Thyroid gland (tissue), 4 donors: Measurements from ENCODE around the gene CCDC80. TPM values are rescaled to one million over a fixed set of nuclear protein-coding genes. Genes with fewer than 3 reads are reported as not detected.
"Not testable (repeated sequence)": the region's sequence is repeated elsewhere in the genome, so short reads cannot be mapped to it uniquely, and the experiment has no call there.

ENCODE experiments used
- DNase-seq, 2 donors: peaks; one replicate each; pipeline ENCODE4 v3.0.0-alpha.2; 2019
- H3K27ac ChIP-seq, 3 donors: fragments of 200-600 bp; sonication (generic); 1 replicate in 2 of 3; 2 replicates in 1 of 3; pipeline ENCODE4 v1.5.1; 2016 to 2019; ENCODE audit warnings: mild to moderate bottlenecking in 1 of 3, moderate library complexity in 1 of 3
- H3K27me3 ChIP-seq: fragments of 200-600 bp; sonication (generic); one replicate; pipeline ENCODE4 v1.5.1; 2019
- H3K36me3 ChIP-seq, 2 donors: fragments of 200-600 bp; sonication (generic); one replicate each; pipeline ENCODE4 v1.5.1; 2016 to 2019
- H3K4me1 ChIP-seq, 2 donors: fragments of 200-600 bp; sonication (generic); one replicate each; pipeline ENCODE4 v1.5.1; 2017 to 2019
- H3K4me3 ChIP-seq, 3 donors: fragments of 200-600 bp; sonication (generic); replicated peaks in 1 of 3; 1 replicate in 2 of 3; 2 replicates in 1 of 3; pipeline ENCODE4 v1.5.1; 2016; ENCODE audit warnings: mild to moderate bottlenecking in 1 of 3
- H3K9me3 ChIP-seq: fragments of 200-600 bp; sonication (generic); one replicate; pipeline ENCODE4 v1.5.1; 2017
- CTCF ChIP-seq, 6 experiments: fragments of 200-600 bp in 3 of 6; fragments of 450-650 bp in 3 of 6; sonication (generic) in 3 of 6; IDR thresholded peaks; one replicate each; pipeline ENCODE4 v1.5.1; 2016 to 2019; ENCODE audit warnings: antibody characterized with exemption in 6 of 6, mild to moderate bottlenecking in 2 of 6, inconsistent platforms in 1 of 6, moderate library complexity in 1 of 6
- POLR2A ChIP-seq, 2 donors: fragments of 450-650 bp; IDR thresholded peaks; one replicate each; pipeline ENCODE4 v1.6.1; 2017; ENCODE audit warnings: antibody characterized with exemption in 2 of 2, mild to moderate bottlenecking in 2 of 2, moderate library complexity in 1 of 2
- WGBS, 2 donors: methylation state at CpG; one replicate each; pipeline ENCODE4 v1.1.5; 2017; 5-methylcytosine and 5-hydroxymethylcytosine counted together
- intact Hi-C: fragments of 100-400 bp; cut with DNase I; formaldehyde crosslinking; loops from one replicate; pipeline ENCODE4 v1.15.1; 2023
- total RNA-seq, 4 donors: library from RNA; depleted of rRNA; stranded (reverse); fragments of >200 nt; gene quantifications; one replicate each; pipeline ENCODE4 v1.2.3, GENCODE V29; 2016

The CCDC80 gene
- total RNA-seq, 4 donors from 2014 or later, result 41.5 to 100 (median 63.7) TPM

- TF ChIP-seq CTCF (IDR thresholded peaks at IDR 0.05) (no peak), POLR2A (IDR thresholded peaks at IDR 0.05) (no peak)
- H3K27me3 ChIP-seq, result no peaks in the 10 kb centered on the region
- H3K27ac ChIP-seq, result no peak overlapping the region
- WGBS, 2 donors, result 90 to 95% methylated on average over 1 of the region's 1 CpG
- intact Hi-C loops, result no loop called here
- no peaks in the 10 kb centered on the region for H3K4me1 ChIP-seq
- H3K4me3 ChIP-seq, result no peak overlapping the region
- no peak for DNase-seq
- no peaks in the 10 kb centered on the region for H3K9me3 ChIP-seq
- peaks cover 15 to 24% of the 10 kb centered on the region in 2 donors for H3K36me3 ChIP-seq
Measured at GRCh38 chr3:112572701-112573100, 68.2 kb downstream of the CCDC80 start.

GRCh38 chr3:112569265-112569664 is 71.7 kb downstream of the CCDC80 start:
- H3K27me3 ChIP-seq, result no peaks in the 10 kb centered on the region
- no peak for DNase-seq
- no peaks in the 10 kb centered on the region for H3K9me3 ChIP-seq
- TF ChIP-seq CTCF (IDR thresholded peaks at IDR 0.05), result no peak
- TF ChIP-seq POLR2A (IDR thresholded peaks at IDR 0.05), result no peak
- intact Hi-C loops, result no loop called here
- peaks cover 15 to 24% of the 10 kb centered on the region in 2 donors for H3K36me3 ChIP-seq
- peaks cover 0 to 10% of the 10 kb centered on the region in 2 donors for H3K4me1 ChIP-seq
- no peak overlapping the region for H3K4me3 ChIP-seq
- no peak overlapping the region for H3K27ac ChIP-seq
- WGBS, 2 donors, result 67 to 76% methylated on average over 1 of the region's 1 CpG

- intact Hi-C loops, result no loop called here
- Histone ChIP-seq H3K27me3 (no peaks in the 10 kb centered on the region), H3K4me1 (peaks cover 1 to 10% of the 10 kb centered on the region in 2 donors), H3K4me3 (no peak overlapping the region), H3K36me3 (peaks cover 15 to 24% of the 10 kb centered on the region in 2 donors), H3K9me3 (no peaks in the 10 kb centered on the region), H3K27ac (no peak overlapping the region)
- TF ChIP-seq POLR2A (IDR thresholded peaks at IDR 0.05), result no peak
- no peak for TF ChIP-seq CTCF (IDR thresholded peaks at IDR 0.05)
- WGBS, 2 donors, result 92 to 94% methylated on average over 2 of the region's 2 CpGs
- no peak for DNase-seq
Measured at GRCh38 chr3:112568642-112569041, 72.3 kb downstream of the CCDC80 start.

- no peak overlapping the region for H3K4me3 ChIP-seq
- DNase-seq, result no peak
- TF ChIP-seq POLR2A (IDR thresholded peaks at IDR 0.05) (no peak), CTCF (IDR thresholded peaks at IDR 0.05) (no peak)
- H3K27me3 ChIP-seq, result no peaks in the 10 kb centered on the region
- H3K9me3 ChIP-seq, result no peaks in the 10 kb centered on the region
- peaks cover 17 to 25% of the 10 kb centered on the region in 2 donors for H3K4me1 ChIP-seq
- intact Hi-C loops, result no loop called here
- H3K27ac ChIP-seq, result no peak overlapping the region
- H3K36me3 ChIP-seq, result peaks cover 0 to 12% of the 10 kb centered on the region in 2 donors
Measured at GRCh38 chr3:112564940-112565305, 76.0 kb downstream of the CCDC80 start.

GRCh38 chr3:112564247-112564939 is 76.5 kb downstream of the CCDC80 start:
- peaks cover 23 to 30% of the 10 kb centered on the region in 2 donors for H3K4me1 ChIP-seq
- H3K27ac ChIP-seq, H3K9me3 ChIP-seq, H3K36me3 ChIP-seq, H3K4me3 ChIP-seq, intact Hi-C loops, H3K27me3 ChIP-seq: not testable (repeated sequence)
- 51 to 66% methylated on average over 14 to 15 of the region's 15 CpGs for WGBS, 2 donors
- TF ChIP-seq CTCF (IDR thresholded peaks at IDR 0.05), result peak in 4 of 6 experiments; percentile 12 to 42 (median 37)
- peak; percentile 65 to 69 for DNase-seq
